HG02943 (cell line): Measurements from ENCODE around the gene ARCN1.
"Not testable (repeated sequence)": the region's sequence is repeated elsewhere in the genome, so short reads cannot be mapped to it uniquely, and the experiment has no call there.

ENCODE experiments used
- ATAC-seq: cut with Tn5 transposase; IDR thresholded peaks from one replicate; pipeline ENCODE4 v1.9.1; 2021; ENCODE audit warnings: mild to moderate bottlenecking, low read depth, moderate library complexity; ENCODE audit not compliant: unreplicated experiment

ARCN1 gene

GRCh38 chr11:118604566-118604965, 32.4 kb downstream of the ARCN1 start:
- no peak for ATAC-seq

GRCh38 chr11:118605116-118605867, 33.1 kb downstream of the ARCN1 start:
- no peak for ATAC-seq

- ATAC-seq = no peak
These were observed 34.1 kb downstream of the ARCN1 start for GRCh38 chr11:118606157-118606843.

GRCh38 chr11:118606844-118607228, 34.6 kb downstream of the ARCN1 start:
- ATAC-seq = no peak

- ATAC-seq = no peak
These were observed 35.5 kb downstream of the ARCN1 start, which contains the start of gene PHLDB1 for GRCh38 chr11:118607401-118608359. TSS of gene PHLDB1 (plus strand) at chr11:118607615. CDS start at chr11:118613837, 6,222 bp downstream.

- no peak for ATAC-seq
These were observed 36.4 kb downstream of the ARCN1 start for GRCh38 chr11:118608360-118609227.

GRCh38 chr11:118609380-118610224, 37.4 kb downstream of the ARCN1 start:
- ATAC-seq = no peak

- ATAC-seq = no peak
These were observed 38.1 kb downstream of the ARCN1 start for GRCh38 chr11:118610225-118610772.

- no peak for ATAC-seq
These were observed 38.7 kb downstream of the ARCN1 start for GRCh38 chr11:118610773-118611432.

GRCh38 chr11:118611433-118611795, 39.2 kb downstream of the ARCN1 start:
- ATAC-seq = not testable (repeated sequence)

GRCh38 chr11:118612378-118612777, 40.2 kb downstream of the ARCN1 start:
- ATAC-seq = no peak

- no peak for ATAC-seq
These were observed 42.3 kb downstream of the ARCN1 start for GRCh38 chr11:118614511-118614910.

- no peak for ATAC-seq
These were observed 43.2 kb downstream of the ARCN1 start for GRCh38 chr11:118615282-118615975.

- no peak for ATAC-seq
These were observed 43.8 kb downstream of the ARCN1 start for GRCh38 chr11:118615976-118616371.

- no peak for ATAC-seq
These were observed 46.1 kb downstream of the ARCN1 start for GRCh38 chr11:118618115-118618990.

GRCh38 chr11:118618991-118619375, 46.8 kb downstream of the ARCN1 start:
- no peak for ATAC-seq
